OCI-LY7 (cell line): ENCODE measurements around the gene DOHH.

Experiments
- EZH2phosphoT487 ChIP-seq: fragments of 200-600 bp; sonication (generic); IDR thresholded peaks from 2 replicates; pipeline ENCODE4 v1.6.1; 2018; ENCODE audit warnings: low read depth, borderline replicate concordance, mild to moderate bottlenecking, mixed run types, antibody characterized with exemption, low read length, moderate library complexity, mixed read lengths
- TF ChIP-seq, protein P1 (sequence below): fragments of 200-600 bp; sonication (generic); conservative IDR thresholded peaks from 2 replicates; pipeline ENCODE4 v1.5.1; 2014; ENCODE audit warnings: mild to moderate bottlenecking, antibody characterized with exemption, low read length, moderate library complexity, mixed read lengths

DNA sequence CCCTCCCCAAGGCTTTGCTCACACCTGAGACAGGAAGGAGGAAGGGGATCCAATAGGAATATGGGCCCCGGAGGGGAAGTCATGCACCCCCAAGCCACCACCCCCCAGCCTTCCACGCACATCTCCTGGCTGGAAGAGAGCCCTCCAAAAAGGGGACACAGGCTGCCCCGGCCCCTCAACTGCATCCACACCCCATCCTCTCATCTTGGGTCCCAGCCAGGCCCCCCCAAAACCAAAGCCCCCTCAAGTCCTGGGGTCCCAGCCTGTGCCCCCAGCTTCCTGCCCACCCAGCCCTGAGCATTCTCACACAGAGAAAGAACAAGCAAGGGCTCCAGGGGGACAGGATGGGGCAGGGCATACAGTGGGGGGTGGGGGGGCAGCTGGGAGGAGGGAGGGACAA, 32.3 kb downstream of the DOHH start:
- TF ChIP-seq, protein P1, sequence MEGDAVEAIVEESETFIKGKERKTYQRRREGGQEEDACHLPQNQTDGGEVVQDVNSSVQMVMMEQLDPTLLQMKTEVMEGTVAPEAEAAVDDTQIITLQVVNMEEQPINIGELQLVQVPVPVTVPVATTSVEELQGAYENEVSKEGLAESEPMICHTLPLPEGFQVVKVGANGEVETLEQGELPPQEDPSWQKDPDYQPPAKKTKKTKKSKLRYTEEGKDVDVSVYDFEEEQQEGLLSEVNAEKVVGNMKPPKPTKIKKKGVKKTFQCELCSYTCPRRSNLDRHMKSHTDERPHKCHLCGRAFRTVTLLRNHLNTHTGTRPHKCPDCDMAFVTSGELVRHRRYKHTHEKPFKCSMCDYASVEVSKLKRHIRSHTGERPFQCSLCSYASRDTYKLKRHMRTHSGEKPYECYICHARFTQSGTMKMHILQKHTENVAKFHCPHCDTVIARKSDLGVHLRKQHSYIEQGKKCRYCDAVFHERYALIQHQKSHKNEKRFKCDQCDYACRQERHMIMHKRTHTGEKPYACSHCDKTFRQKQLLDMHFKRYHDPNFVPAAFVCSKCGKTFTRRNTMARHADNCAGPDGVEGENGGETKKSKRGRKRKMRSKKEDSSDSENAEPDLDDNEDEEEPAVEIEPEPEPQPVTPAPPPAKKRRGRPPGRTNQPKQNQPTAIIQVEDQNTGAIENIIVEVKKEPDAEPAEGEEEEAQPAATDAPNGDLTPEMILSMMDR = no peak
- no peak for TF ChIP-seq EZH2phosphoT487
